ENCODE measurements around the gene PALD1. TPM values are rescaled to one million over a fixed set of nuclear protein-coding genes. Genes with fewer than 3 reads are reported as not detected.

The PALD1 gene
- total and polyA plus RNA-seq, 9 of the 15 experiments (the other 6 are each of a cell fraction or from before 2014, with no cell fraction given): 0.03 to 0.29 (median 0.09) TPM; not detected in 2

GRCh38 chr10:70590655-70591416 lies 112.3 kb downstream of the PALD1 start (continued):
- TF ChIP-seq MBD1 (CRISPR knock-in tag; IDR thresholded peaks at IDR 0.05): no peak

GRCh38 chr10:70592186-70592735 lies 113.7 kb downstream of the PALD1 start:
- Histone ChIP-seq H3K27me3 (ENCODE audit: control insufficient read depth in 2 of 2, insufficient read depth in 2 of 2, low read length in 2 of 2) (no peaks in the 10 kb centered on the region), H3K79me2 (ENCODE audit: control insufficient read depth, insufficient read depth, low read length) (no peaks in the 10 kb centered on the region; the same call in 2 of the 3 replicates), H4K20me1 (replicated peaks; ENCODE audit: control insufficient read depth, insufficient read depth, low read length) (no peaks in the 10 kb centered on the region), H3K4me3 (no peak overlapping the region), H3K4me1 (replicated peaks in 1 of 2; ENCODE audit: control insufficient read depth in 2 of 2, insufficient read depth in 2 of 2, low read length in 2 of 2) (peaks cover 48 to 57% of the 10 kb centered on the region in 2 experiments), H3K4me2 (ENCODE audit: insufficient read depth, low read length) (no peak overlapping the region), H3K9me3 (replicated peaks; ENCODE audit: control insufficient read depth, insufficient read depth, low read depth, low read length) (no peaks in the 10 kb centered on the region), H3K9ac (ENCODE audit: insufficient read depth in 1 of 2, low read depth in 2 of 2, low read length in 2 of 2) (no peak overlapping the region), H3K27ac (ENCODE audit: extremely low read depth, low read depth, low read length) (no peak overlapping the region), H2AFZ (ENCODE audit: low read depth, low read length) (no peak overlapping the region), H3K9me1 (ENCODE audit: control insufficient read depth, insufficient read depth, low read length) (no peaks in the 10 kb centered on the region), H3K36me3 (ENCODE audit: control insufficient read depth, insufficient read depth, low read length) (no peaks in the 10 kb centered on the region)
- DNase-seq (ENCODE audit: extremely low read depth in 1 of 4, low spot score in 3 of 4): no peak
- intact Hi-C loops (cut with micrococcal nuclease): no loop called here
- ChIA-PET POLR2A (interaction anchor here (0.7 to 1.7 kb wide), 5 partner anchors 9 to 85 kb away, joined by 3 to 5 read pairs (median 3); partner anchors contain the start of gene PRF1), CTCF (ENCODE audit: low intra/inter-chr PET ratio) (no interaction called here)
- no peak for FAIRE-seq
- in situ Hi-C loops (cut with MboI): no loop called here
- 23% methylated on average over 2 of the region's 2 CpGs for WGBS (ENCODE audit: insufficient coverage, low coverage, missing lambda C conversion rate)
- BruUV-seq (replicated peaks): no TSS peak
- no peak for ATAC-seq
- no peak for TF ChIP-seq ZNF316 (IDR thresholded peaks at IDR 0.05)
- no peak for TF ChIP-seq POLR2B (IDR thresholded peaks at IDR 0.05; ENCODE audit: low read depth, partially characterized antibody)
- TF ChIP-seq TSHZ1 (CRISPR knock-in tag; IDR thresholded peaks at IDR 0.05): no peak
- no peak for TF ChIP-seq TBL1XR1 (IDR thresholded peaks at IDR 0.05; ENCODE audit: low read length in 2 of 2)
- TF ChIP-seq ZFP36 (IDR thresholded peaks at IDR 0.05; ENCODE audit: low read depth, low read length, partially characterized antibody): peak; percentile 96
- no peak for TF ChIP-seq BRCA1 (IDR thresholded peaks at IDR 0.05)
- no peak for TF ChIP-seq BRCA1 (CRISPR knock-in tag; IDR thresholded peaks at IDR 0.05)
- TF ChIP-seq ZNF561 (CRISPR knock-in tag; conservative IDR thresholded peaks at IDR 0.05): no peak
- no peak for TF ChIP-seq HDAC8 (tag; IDR thresholded peaks at IDR 0.05)
- TF ChIP-seq CHD1 (IDR thresholded peaks at IDR 0.05; ENCODE audit: low read length): no peak
- TF ChIP-seq CXXC5 (CRISPR knock-in tag; IDR thresholded peaks at IDR 0.05): no peak
- TF ChIP-seq ZNF75A (CRISPR knock-in tag; IDR thresholded peaks at IDR 0.05): no peak
